HG03521 (cell line): ENCODE measurements around the gene GLT6D1.

Experiments
- ATAC-seq: cut with Tn5 transposase; IDR thresholded peaks from one replicate; pipeline ENCODE4 v1.9.1; 2021; ENCODE audit warnings: mild to moderate bottlenecking, moderate library complexity; ENCODE audit not compliant: unreplicated experiment

GLT6D1 gene

GRCh38 chr9:135609366-135609955 lies 29.9 kb downstream of the GLT6D1 start:
- ATAC-seq: no peak

GRCh38 chr9:135608999-135609317 lies 30.4 kb downstream of the GLT6D1 start:
- ATAC-seq: no peak

GRCh38 chr9:135608294-135608998 lies 30.9 kb downstream of the GLT6D1 start:
- ATAC-seq: no peak

- no peak for ATAC-seq
These were observed 31.7 kb downstream of the GLT6D1 start for GRCh38 chr9:135607401-135608293.

GRCh38 chr9:135606885-135607259 lies 32.5 kb downstream of the GLT6D1 start:
- no peak for ATAC-seq

- no peak for ATAC-seq
These were observed 34.0 kb downstream of the GLT6D1 start for GRCh38 chr9:135605238-135605781.

GRCh38 chr9:135604437-135605237 lies 34.7 kb downstream of the GLT6D1 start:
- no peak for ATAC-seq

- no peak for ATAC-seq
These were observed 36.4 kb downstream of the GLT6D1 start for GRCh38 chr9:135602789-135603481.

- no peak for ATAC-seq
These were observed 37.4 kb downstream of the GLT6D1 start for GRCh38 chr9:135601988-135602387.

- ATAC-seq: no peak
These were observed 39.0 kb downstream of the GLT6D1 start for GRCh38 chr9:135600296-135600817.

- no peak for ATAC-seq
These were observed 43.1 kb downstream of the GLT6D1 start for GRCh38 chr9:135596211-135596610.

- ATAC-seq: no peak
These were observed 46.7 kb downstream of the GLT6D1 start for GRCh38 chr9:135592625-135593024.

GRCh38 chr9:135592331-135592590 lies 47.1 kb downstream of the GLT6D1 start:
- ATAC-seq: no peak

GRCh38 chr9:135591506-135592330 lies 47.6 kb downstream of the GLT6D1 start:
- no peak for ATAC-seq

GRCh38 chr9:135590486-135591079 lies 48.8 kb downstream of the GLT6D1 start:
- ATAC-seq: no peak

- ATAC-seq: no peak
These were observed 49.5 kb downstream of the GLT6D1 start for GRCh38 chr9:135589596-135590485.

GRCh38 chr9:135588886-135589595 lies 50.3 kb downstream of the GLT6D1 start:
- no peak for ATAC-seq
